Right lobe of liver (tissue), 6 donors: ENCODE measurements around the gene SPRYD3. TPM values are rescaled to one million over a fixed set of nuclear protein-coding genes. Genes with fewer than 3 reads are reported as not detected.

Experiments used
- ATAC-seq, 4 donors: fragments of 200-7000 bp; cut with Tn5 transposase; one replicate each; pipeline ENCODE4 v1.9.1; 2020; ENCODE audit warnings: mild to moderate bottlenecking in 4 of 4, moderate library complexity in 4 of 4
- DNase-seq, 3 donors: peaks; one replicate each; pipeline ENCODE4 v3.0.0-alpha.2; 2020
- H3K27ac ChIP-seq, 3 donors: fragments of 200-600 bp; one replicate each; pipeline ENCODE4 v1.8.0; 2022
- H3K27me3 ChIP-seq, 2 donors: fragments of 200-600 bp; one replicate each; pipeline ENCODE4 v1.8.0; 2022
- H3K36me3 ChIP-seq, 4 donors: fragments of 200-600 bp; sonication (generic) in 1 of 4; one replicate each; pipeline versions ENCODE4 v1.5.1 to v1.8.0; 2017 to 2022; ENCODE audit warnings: control low read depth in 1 of 4
- H3K4me1 ChIP-seq, 4 donors: fragments of 200-600 bp; sonication (generic) in 1 of 4; one replicate each; pipeline versions ENCODE4 v1.5.1 to v1.8.0; 2017 to 2022; ENCODE audit warnings: control low read depth in 1 of 4
- H3K4me3 ChIP-seq, 3 donors: fragments of 200-600 bp; one replicate each; pipeline ENCODE4 v1.8.0; 2022
- H3K9me3 ChIP-seq, 4 donors: fragments of 200-600 bp; sonication (generic) in 1 of 4; one replicate each; pipeline versions ENCODE4 v1.5.1 to v1.8.0; 2017 to 2022; ENCODE audit warnings: control low read depth in 1 of 4
- POLR2A ChIP-seq: fragments of 450-650 bp; IDR thresholded peaks from one replicate; pipeline ENCODE4 v1.6.1; 2017; ENCODE audit warnings: antibody characterized with exemption, mild to moderate bottlenecking
- WGBS: methylation state at CpG from one replicate; pipeline ENCODE4 v1.1.6; 2018; ENCODE audit warnings: low coverage, low lambda C conversion rate; ENCODE audit not compliant: insufficient coverage; ENCODE audit errors: missing lambda C conversion rate; 5-methylcytosine and 5-hydroxymethylcytosine counted together
- intact Hi-C, 2 donors: fragments of 100-400 bp; cut with DNase I; formaldehyde crosslinking; loops; one replicate each; pipeline versions ENCODE4 v1.11.2 to v1.14.1; 2022
- long read RNA-seq: library from polyadenylated mRNA; unstranded; transcript quantifications from one replicate; pipeline ENCODE4 v2.0.0, GENCODE V29; 2019
- total RNA-seq, 6 experiments: library from RNA; depleted of rRNA in 2 of 6; stranded (reverse); fragments of >200 nt in 2 of 6; fragmentation: NEBNext Ultra II Directional in 3 of 6; extraction: Animal tissue kit (Norgen Biotek cat#: 25700) in 3 of 6; gene quantifications; one replicate each; pipeline versions ENCODE4 v1.1.0 to v1.2.4, GENCODE V29; 2016 to 2023
- TF ChIP-seq, protein P1 (sequence below), 4 donors: fragments of 200-600 bp in 3 of 4; fragments of 450-650 bp in 1 of 4; IDR thresholded peaks; one replicate each; pipeline versions ENCODE4 v1.5.1 to v1.8.0; 2016 to 2022; ENCODE audit warnings: antibody characterized with exemption in 4 of 4, mild to moderate bottlenecking in 2 of 4
- donor health status: DM: no; HTN: yes; CAD: no.
- donor health status: DM: no; HTN: no; CAD: no.
- donor health status: DM: no; HTN: no; CAD: no.
- donor health status: DM: no; HTN: yes; CAD: no.
- donor health status: DM: no; HTN: yes; CAD: no.

Gene SPRYD3
- total RNA-seq, result 10 to 100 TPM; 12.3 to 18.2 (median 14.4) TPM
- long read RNA-seq, result 0 reads

DNA sequence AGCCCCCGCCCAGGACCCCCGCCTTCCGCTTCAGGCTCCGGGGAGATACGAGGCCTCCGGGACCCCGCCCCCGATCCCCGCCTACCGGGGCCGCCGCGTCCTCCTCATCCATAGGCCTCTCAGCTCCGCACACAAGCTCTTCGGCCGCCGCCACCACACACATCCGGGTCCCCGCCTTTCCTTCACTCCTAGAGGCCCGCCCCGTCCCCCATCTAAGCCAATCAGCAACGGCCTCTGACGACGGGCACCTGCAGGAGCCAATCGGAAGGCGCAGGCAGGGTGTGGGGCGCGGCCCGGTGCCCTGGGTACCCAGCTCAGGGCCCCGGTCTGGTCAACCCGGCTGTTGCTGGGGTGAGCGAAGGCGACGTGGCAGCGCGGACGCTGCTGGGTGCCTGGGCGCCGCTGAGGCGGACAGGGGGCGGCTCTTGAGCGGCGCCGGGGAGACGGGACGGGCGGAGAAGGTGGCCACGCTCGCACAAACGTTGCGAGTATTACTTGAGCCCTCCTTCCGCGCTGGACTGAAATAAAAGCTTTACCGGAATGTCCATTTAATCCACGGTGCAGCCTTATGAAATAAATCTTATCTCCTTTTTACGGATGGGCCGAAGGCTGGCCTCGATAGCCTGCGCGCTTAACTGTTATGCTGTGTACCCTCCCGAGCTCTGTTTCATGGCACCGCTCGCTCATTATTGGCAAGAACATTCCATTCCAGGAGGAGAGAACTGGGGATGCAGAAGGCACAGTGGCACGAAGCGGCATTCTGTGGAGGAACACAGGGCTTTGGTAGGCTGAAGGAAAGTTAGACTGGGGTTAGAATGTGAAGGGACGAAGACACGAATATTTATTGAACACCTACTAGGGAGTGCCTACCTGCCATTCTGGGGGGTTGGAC is at the start of gene SPRYD3:
Gene SPRYD3 (minus strand): TSS at position 165 of the 892 bp plus-strand sequence. CDS start 57 bp downstream, at position 108.
- H3K9me3 ChIP-seq, result no peaks in the 10 kb centered on the region
- 6% methylated on average over 18 of the region's 67 CpGs for WGBS
- peaks cover 0 to 13% (median 1%) of the 10 kb centered on the region in 4 donors for H3K4me1 ChIP-seq
- H3K27ac ChIP-seq, result peak within 1 kb of the TSS; percentile 72 to 89 (median 73)
- TF ChIP-seq, protein P1, sequence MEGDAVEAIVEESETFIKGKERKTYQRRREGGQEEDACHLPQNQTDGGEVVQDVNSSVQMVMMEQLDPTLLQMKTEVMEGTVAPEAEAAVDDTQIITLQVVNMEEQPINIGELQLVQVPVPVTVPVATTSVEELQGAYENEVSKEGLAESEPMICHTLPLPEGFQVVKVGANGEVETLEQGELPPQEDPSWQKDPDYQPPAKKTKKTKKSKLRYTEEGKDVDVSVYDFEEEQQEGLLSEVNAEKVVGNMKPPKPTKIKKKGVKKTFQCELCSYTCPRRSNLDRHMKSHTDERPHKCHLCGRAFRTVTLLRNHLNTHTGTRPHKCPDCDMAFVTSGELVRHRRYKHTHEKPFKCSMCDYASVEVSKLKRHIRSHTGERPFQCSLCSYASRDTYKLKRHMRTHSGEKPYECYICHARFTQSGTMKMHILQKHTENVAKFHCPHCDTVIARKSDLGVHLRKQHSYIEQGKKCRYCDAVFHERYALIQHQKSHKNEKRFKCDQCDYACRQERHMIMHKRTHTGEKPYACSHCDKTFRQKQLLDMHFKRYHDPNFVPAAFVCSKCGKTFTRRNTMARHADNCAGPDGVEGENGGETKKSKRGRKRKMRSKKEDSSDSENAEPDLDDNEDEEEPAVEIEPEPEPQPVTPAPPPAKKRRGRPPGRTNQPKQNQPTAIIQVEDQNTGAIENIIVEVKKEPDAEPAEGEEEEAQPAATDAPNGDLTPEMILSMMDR (IDR thresholded peaks at IDR 0.05), result no peak
- TF ChIP-seq POLR2A, result peak; percentile 91
- peaks cover 0 to 14% (median 6%) of the 10 kb centered on the region in 4 donors for H3K36me3 ChIP-seq
- no peaks in the 10 kb centered on the region for H3K27me3 ChIP-seq
- peak within 1 kb of the TSS; percentile 78 to 82 (median 81) for H3K4me3 ChIP-seq
- DNase-seq (peak; percentile 96 to 97 (median 97)), ATAC-seq (peak; percentile 98 to 100 (median 100))
- intact Hi-C loops, result loop anchor here in 1 of 2 donors (10.0 kb wide), 1 partner anchor 205 kb away; no protein-coding TSS in a partner anchor

- H3K36me3 ChIP-seq, result no peaks in the 10 kb centered on the region
- intact Hi-C loops, result no loop called here
Observed at GRCh38 chr12:53127169-53127568, 48.0 kb upstream of the SPRYD3 start.

GRCh38 chr12:53124352-53124723 is 45.1 kb upstream of the SPRYD3 start:
- no peak overlapping the region for H3K4me3 ChIP-seq
- H3K4me1 ChIP-seq, result no peaks in the 10 kb centered on the region
- ATAC-seq (no peak), DNase-seq (no peak)
- H3K27ac ChIP-seq, result no peak overlapping the region
- no peaks in the 10 kb centered on the region for H3K36me3 ChIP-seq
- no peaks in the 10 kb centered on the region for H3K9me3 ChIP-seq
- TF ChIP-seq, protein P1 (IDR thresholded peaks at IDR 0.05), result no peak
- no peak for TF ChIP-seq POLR2A
- H3K27me3 ChIP-seq, result no peaks in the 10 kb centered on the region
- intact Hi-C loops, result no loop called here

More at GRCh38 chr12:53127169-53127568, 48.0 kb upstream of the SPRYD3 start:
- Histone ChIP-seq H3K4me3 (no peak overlapping the region), H3K27me3 (no peaks in the 10 kb centered on the region), H3K27ac (no peak overlapping the region), H3K9me3 (no peaks in the 10 kb centered on the region), H3K4me1 (no peaks in the 10 kb centered on the region)
- DNase-seq (no peak), ATAC-seq (no peak)
- WGBS, result 58% methylated on average over 1 of the region's 1 CpG
- TF ChIP-seq POLR2A, result no peak
- TF ChIP-seq, protein P1 (IDR thresholded peaks at IDR 0.05), result no peak

- intact Hi-C loops, result no loop called here
- TF ChIP-seq, protein P1 (IDR thresholded peaks at IDR 0.05), result no peak
- H3K9me3 ChIP-seq, result no peaks in the 10 kb centered on the region
- no peak overlapping the region for H3K4me3 ChIP-seq
- no peak overlapping the region for H3K27ac ChIP-seq
- H3K4me1 ChIP-seq, result no peaks in the 10 kb centered on the region
- DNase-seq (no peak), ATAC-seq (peak in 1 of 4 donors; percentile 24)
- H3K27me3 ChIP-seq, result no peaks in the 10 kb centered on the region
- H3K36me3 ChIP-seq, result no peaks in the 10 kb centered on the region
- 57% methylated on average over 1 of the region's 16 CpGs for WGBS
Observed at GRCh38 chr12:53123578-53124351, 44.6 kb upstream of the SPRYD3 start.
